Skin of body (tissue), 2 donors: Measurements from ENCODE around the gene SERPINA1. TPM values are rescaled to one million over a fixed set of nuclear protein-coding genes. Genes with fewer than 3 reads are reported as not detected.

Source experiments
- DNase-seq: peaks from one replicate; lab custom pipeline; 2025; lab: John Stamatoyannopoulos, UW
- total RNA-seq: library from RNA; depleted of rRNA; stranded (reverse); fragments of >200 nt; gene quantifications from one replicate; pipeline ENCODE4 v1.2.3, GENCODE V29; 2014

SERPINA1 gene
- total RNA-seq, 1 donor from 2014 or later = 11.1 TPM

DNA sequence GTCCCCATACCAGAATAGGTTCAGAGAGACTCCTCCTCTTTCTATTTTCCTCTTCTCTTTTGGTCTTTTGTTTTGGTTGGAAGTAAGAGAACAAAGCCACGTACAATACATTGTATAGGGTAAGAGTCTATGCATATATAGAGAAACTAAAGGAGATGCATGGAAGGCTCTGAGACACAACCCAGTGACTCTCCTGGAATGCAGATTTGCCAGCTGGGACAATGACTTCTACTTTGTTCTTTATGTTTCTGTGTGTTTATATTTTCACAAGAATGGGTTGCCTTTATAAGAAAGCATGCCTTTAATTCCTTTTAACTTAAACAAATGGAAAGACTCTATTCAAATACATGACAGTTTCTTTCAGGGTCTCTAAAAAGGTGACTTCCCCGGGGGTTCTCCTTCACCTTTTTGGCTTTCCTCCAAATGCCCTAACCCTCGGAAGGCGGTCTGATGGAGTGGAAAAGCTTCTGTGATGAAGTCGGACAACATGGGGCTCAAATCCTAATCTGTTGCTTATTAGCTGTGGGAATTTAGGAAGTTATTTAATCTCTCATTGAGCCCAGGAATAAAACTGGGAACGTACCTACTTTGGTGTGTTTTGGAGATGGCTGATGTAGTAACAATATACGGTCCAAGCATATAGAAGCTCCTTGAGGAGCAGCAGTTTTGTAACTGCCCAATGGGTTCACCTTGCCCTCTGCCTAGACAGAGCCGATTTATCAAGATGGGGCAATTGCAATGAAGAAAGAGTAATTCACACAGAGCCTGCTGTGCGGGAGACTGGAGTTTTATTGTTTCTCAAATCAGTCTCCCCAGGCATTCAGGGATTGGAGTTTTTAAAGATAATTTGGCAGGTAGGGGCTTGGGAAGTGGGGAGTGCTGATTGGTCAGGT, 9.1 kb upstream of the SERPINA1 start:
- no peak for DNase-seq

- DNase-seq = no peak
Measured at GRCh38 chr14:94396628-94397225, 8.3 kb upstream of the SERPINA1 start.

DNA sequence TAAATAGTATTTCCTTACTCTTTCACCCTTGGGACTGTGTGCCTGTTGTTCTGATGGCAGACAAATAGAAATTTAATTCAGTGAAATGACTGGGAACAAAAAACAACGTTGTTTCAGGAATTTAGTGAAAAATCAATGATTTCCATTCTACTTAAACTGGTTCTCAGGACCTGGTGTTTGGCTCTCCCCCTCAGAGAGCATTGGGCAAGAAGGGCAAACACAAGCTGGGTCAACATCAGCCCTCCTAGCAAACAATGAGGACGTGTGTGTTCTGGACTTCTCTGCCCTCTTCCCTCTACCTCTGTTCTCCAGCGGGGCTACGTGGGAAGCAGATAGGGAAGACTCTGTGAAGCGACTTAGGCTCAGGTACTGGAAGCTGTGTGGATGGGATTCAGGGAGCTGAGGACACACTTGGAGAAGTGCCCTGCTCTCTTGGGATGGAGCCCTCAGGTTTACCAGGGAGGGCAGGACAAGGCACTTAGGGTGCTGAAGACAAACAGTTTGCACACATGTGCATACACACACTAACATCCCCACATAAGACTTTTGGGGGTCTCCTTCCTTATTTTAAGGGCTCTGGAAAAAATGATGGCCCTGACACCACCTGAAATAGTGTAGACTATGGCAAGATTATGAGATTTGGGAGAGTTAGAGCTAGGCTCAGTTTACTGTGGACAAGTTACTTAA, 7.6 kb upstream of the SERPINA1 start:
- no peak for DNase-seq

DNA sequence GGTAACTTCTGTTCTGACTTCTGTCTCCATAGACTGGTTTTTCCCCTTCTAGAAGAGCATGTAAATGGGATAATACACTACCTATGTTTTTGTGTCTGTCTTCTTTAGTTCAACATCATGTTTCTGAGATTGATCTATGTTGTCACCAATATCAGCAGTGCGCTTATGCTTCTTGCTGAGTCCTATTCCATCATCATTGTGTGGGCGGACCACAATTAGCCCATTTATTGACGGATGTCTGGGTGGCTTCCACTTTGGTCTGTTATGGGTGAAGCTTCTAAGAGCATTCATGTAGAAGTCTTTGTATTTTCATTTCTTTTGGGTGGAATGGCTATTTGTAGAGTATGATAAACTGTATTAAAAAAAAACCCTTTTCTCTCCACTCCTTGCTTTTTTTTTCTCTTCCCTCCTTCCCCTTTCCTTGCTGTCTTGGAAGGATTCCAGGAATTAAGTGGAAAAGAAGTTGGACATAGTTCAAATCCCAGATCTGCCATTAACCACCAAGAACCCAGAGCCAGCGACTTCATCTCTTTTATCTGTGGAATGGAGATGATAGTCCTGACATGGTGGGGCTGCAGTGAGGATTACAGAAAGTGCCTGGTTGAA, 7.0 kb upstream of the SERPINA1 start:
- DNase-seq = no peak

DNA sequence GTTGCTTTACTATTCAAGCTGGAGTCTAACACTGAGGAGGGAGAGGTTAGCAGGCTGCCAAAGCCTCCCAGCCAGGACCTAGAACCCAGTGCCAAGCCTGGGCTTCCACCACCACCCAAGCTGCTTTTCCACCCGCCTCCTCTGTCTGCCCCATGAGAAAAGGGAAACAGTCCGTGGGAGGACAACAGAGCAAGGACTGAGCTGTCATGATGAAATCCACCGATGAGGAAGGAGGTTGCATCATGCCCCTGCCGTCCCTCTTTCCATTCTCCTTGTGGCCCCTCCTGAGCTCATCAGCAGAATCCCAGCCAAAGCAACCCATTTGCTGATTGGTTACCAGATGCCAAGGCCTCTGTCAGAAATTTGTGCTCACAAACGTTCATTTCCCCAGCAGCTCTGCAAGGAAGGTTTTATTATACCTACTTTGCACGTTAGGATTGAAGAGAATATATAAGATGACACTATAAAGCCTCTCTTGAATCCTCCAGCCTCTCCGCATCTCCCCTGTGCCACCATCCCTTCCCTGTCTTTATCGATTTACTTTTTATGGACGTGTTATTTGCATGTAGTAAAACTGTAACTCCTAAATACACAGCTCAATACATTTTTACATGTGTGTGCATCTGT, 6.3 kb upstream of the SERPINA1 start:
- DNase-seq = no peak

GRCh38 chr14:94394025-94394493, 5.7 kb upstream of the SERPINA1 start:
- DNase-seq = no peak

GRCh38 chr14:94393474-94393873, 5.1 kb upstream of the SERPINA1 start:
- no peak for DNase-seq

GRCh38 chr14:94392510-94392935, 4.1 kb upstream of the SERPINA1 start:
- no peak for DNase-seq

DNA sequence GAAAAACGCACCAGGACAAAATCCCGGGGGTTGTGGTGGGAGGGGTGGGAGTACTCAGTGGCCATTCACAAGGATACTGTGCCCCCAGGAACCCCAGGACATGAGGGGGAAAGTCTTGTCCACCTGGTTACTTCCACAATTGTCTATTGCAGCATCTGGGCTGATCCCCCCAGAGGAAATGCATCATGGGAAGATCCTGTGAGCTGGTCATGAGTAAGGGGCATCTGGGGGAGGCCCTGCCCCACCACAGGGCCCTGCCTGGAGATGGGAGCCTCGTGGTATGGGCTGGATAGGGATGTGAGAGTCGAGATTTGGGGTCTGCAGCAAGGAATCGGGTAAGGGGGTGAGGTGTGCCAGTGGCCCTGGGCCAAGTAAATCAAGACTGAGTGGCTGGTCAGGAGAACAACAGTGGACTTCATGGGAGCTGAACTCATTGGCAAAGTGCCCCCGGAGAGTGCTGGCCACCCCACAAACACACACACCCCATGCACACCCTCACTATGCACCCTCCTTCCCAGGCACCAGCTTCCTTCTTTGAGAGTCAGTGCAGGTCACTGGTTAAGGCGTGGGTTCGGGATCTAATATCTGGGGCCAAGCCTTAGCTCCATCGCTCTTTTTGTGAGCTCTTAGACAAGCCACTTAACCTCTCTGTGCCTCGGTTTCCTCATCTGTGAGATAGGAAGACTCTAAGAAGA, 3.0 kb upstream of the SERPINA1 start:
- no peak for DNase-seq

- DNase-seq = no peak
Measured at GRCh38 chr14:94390372-94391086, 2.1 kb upstream of the SERPINA1 start.

GRCh38 chr14:94389731-94390371, 1.4 kb upstream of the SERPINA1 start:
- DNase-seq = no peak

GRCh38 chr14:94389104-94389469, 685 bp upstream of the SERPINA1 start:
- no peak for DNase-seq

DNA sequence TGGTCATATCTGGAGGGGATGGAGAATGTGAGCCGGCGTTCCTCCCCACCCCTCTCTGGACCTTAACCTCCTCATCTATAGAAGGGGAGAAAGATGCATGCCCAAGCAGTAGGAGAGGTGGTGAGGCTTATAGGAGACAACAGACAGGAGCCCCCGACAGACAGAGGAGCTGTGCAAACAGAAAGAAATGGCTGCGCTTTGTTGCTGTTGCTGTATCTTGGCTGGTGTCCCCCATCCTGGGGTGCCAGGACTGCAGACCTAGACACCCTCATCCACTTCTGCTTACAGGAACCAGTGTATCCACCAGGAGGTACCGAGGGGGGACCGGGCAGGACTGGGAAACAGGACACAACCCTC, 397 bp downstream of the SERPINA1 start:
- no peak for DNase-seq

- no peak for DNase-seq
Measured at GRCh38 chr14:94387051-94388026, 1.1 kb downstream of the SERPINA1 start.

DNA sequence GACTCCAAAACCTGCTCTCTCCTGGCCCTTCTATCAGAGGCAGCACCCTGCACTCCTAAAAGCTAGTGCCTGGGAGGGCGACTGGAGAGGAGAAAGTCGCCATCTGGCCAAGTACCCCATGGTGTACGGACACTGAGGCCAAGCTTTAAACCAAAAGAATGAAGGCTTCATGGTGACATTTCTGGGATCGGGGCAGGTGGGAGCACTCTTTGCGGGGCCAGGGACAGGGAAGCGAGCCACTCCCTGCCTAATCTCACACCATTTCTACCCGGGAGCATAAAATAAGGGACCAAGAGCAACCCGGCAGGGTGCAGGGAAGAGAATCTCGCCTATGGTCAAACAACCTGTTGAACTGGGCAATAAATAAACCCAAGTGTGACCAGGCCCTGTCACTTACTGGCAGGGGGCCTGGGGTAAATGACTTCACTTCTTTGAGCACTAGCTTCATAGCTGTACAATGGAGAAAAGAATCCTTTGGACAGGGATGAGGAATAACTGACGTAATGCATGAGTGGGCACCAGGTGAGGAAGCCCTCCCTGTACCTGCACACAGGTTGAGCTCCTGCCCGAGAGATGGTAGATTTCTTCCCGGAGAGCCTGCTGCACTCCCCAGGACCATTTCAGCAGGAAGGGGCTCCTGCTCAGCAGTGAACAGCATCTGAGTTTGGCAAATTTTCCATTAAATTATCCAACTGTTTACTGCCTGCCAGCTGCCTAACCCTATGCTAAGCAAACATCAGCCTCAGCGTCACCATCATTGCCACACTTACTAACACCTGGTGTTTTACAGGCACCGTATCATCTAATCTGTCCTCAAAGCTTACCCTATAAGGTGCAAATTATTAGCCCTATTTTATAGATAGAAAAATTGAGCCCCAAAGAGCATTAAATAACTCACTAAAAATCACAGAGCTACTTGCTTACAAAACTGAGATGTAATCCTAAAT, 2.0 kb downstream of the SERPINA1 start:
- no peak for DNase-seq

DNA sequence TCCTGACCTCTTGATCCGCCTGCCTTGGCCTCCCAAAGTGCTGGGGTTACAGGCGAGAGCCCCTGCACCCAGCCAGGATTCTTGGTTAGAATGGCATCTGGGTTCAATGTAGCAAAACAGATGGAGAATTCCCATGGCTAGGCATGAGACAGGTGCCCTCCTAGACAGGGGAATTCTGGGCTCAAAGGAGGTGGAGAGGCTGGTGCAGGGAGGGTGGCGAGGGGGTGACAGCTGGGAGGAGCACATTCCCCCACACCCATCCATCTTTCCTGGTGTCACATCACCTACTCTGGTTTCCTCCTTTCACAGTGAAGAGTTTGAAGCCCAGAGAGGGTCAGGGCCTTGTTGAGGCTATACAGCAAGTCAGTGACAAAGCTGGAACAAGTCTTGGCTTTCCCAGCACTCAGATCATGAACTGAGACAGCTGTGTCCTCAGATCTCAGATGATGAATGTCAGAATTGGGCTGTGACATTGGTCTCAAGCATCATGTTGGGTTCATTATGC, 2.8 kb downstream of the SERPINA1 start:
- no peak for DNase-seq

DNA sequence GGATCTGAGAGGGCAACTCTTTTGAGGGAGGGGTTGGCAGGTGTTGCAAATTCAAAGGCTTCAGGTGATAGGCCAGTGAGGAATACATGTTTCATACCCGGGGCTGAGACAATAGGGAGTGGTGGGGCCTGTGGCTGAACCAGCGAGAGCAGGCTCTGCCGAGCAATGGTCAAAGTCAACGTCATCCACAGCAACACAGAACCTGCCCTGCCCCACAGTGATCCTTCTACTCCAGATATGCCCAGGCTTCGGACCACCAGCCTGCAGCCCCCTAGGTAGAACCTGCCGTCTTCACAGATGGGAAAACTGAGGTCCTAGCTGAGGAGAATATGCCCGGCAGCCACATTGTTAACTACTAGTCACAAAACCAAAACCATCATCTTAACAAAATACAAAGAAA, 4.1 kb downstream of the SERPINA1 start:
- DNase-seq = no peak
